Non-pigmented ciliary epithelial cell (primary cell): ENCODE results near the gene DHX58.
"Not testable (repeated sequence)": the region's sequence is repeated elsewhere in the genome, so short reads cannot be mapped to it uniquely, and the experiment has no call there.

Source experiments
- DNase-seq: peaks from one replicate; pipeline ENCODE4 v3.0.0-alpha.2; 2010; ENCODE audit warnings: low read depth

Gene DHX58

DNA sequence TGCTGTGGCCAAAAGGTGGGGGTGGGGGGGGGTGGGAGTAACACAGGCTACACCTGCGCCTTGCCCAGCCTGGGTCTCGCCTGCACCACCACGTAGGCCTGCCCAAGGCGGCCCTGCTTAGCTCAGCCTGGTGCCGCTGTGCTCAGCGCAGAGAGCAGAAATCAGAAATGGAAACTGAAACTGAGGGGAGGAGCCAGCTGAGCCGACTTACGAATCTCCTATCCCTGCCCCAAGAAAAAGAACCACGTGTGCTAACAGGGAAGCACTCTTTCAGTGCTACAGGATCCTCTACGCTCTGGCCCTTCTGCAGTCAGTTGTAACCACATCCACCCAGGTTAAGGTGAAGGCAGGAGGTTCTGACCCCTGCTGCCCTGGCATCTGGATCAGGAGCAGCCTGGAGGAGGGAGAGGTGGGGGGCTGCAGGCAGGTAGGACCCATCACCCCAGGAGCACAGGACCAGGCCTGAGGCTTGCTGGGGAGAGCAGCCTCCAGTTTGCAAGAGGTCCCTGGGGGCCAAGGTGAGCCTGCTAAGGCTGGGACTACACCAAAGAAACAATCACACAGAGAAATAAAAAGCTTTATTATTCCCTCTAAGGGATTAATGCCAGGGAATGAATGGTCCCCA, at the start of gene DHX58:
Gene DHX58 (minus strand): TSS at position 163 of the 625 bp plus-strand sequence. CDS start 822 bp downstream, outside the sequence.
- DNase-seq = peak; percentile 50

DNA sequence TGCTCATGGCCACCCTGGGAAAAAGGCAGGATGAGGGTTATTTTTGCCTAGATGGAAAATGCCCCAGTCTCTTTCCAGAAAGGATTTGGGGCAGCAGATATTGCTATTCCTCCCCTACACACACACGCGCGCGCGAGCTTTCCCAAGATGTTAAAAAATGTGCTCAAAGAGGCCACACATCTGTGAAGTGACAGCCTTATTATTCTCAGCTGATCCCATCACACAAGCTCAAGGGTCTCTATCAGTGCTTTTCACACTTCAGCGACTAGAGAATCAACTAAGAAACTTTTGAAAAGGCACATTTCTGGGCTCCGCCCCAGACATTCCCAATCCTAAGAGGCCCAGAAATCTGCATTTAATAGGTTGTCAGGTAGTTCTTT, 48.0 kb upstream of the DHX58 start:
- no peak for DNase-seq

DNA sequence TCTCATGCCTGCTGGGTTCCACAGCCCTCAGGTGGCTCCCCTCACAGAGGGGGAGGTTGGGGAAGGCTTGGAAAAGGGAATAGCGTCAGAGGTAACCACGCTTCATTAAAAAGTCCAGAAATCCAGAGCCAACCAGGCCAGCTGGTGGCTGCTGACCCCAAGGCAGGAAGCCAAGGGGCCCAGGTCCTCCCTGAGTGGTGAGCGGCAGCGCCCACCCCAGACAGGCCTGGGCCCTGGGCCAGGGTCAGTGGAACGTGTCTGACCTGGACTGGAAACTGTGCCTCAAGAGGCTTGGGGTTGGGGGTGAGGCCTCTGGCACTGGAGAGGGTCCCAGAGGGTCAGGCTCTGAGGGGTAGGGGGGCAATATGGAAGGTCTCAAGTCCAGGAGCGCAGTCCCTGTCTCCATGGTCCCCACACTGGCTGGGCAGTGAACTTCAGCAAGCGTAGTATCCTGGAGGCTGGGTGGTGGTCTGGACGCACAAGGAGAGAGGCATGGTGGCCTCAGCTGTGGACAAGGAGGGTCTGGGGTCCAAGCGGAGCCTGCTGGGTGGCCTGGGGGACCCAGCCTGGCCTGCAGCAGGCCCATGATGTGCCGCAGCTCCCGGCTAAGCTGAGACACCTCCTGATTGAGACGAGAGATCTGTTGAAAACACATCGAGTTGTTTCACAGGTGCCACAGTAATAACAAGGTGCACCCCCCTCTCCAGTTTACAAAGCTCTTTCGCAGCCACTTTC, 47.4 kb upstream of the DHX58 start:
- no peak for DNase-seq

DNA sequence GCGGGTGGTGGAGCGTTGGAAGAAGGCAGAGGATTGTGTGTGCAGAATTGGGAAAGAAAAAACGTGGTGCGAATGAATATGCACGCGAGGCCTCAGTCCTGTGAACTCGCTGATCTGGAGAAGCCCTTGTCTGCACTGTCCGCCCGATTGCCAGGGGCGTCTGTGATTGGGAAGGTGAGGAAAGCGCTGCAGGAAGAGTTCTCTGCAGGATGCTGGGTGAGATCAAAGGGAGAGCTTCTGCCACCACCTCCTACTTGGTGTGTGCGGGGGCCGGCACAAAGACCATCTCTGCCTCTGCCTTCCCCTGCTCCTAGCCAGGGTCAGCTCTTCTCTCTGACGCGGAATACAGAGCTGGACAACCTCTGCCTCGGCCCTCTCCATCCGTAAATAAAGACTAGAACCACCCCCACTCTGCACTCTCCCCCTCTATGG, 43.1 kb upstream of the DHX58 start:
- no peak for DNase-seq

DNA sequence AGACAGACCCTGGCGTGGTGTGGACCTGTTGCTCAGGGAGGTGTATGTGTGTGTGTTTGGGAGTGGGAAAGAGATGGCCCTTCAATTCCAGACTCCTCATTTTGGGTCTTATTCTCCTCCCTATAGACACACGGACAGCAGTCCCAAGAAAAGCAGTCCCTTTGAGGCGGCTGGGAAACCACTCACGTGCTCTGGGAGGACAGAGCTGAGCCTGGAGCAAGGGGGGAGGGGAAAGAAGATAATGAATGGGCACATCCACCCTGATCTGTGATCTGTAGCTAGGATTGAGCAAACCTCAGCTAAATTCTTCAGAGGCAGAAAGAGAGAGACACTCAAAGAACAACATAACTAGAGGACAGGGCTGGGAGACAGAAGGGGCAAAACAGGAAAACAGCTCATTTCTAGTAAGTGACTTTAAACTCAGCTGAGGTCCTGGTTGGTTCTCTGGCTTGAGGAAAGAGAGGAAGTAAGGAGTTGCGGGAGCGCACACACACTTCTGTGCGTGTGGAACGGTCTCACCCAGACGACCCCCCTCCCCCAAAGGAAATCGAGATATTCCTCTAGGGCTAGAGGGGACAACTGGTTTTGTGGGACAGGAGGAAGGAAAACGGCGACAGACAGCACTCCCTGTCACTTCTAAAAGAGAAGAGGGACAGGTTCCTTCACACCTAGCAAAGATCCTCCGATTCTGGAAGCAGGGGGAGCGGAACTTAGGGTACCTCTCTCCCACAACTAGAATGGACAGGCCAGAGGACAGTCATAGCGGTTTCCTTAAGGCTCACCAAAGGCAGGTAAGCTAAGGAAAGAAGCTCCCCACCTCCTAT, 41.6 kb upstream of the DHX58 start:
- no peak for DNase-seq

DNA sequence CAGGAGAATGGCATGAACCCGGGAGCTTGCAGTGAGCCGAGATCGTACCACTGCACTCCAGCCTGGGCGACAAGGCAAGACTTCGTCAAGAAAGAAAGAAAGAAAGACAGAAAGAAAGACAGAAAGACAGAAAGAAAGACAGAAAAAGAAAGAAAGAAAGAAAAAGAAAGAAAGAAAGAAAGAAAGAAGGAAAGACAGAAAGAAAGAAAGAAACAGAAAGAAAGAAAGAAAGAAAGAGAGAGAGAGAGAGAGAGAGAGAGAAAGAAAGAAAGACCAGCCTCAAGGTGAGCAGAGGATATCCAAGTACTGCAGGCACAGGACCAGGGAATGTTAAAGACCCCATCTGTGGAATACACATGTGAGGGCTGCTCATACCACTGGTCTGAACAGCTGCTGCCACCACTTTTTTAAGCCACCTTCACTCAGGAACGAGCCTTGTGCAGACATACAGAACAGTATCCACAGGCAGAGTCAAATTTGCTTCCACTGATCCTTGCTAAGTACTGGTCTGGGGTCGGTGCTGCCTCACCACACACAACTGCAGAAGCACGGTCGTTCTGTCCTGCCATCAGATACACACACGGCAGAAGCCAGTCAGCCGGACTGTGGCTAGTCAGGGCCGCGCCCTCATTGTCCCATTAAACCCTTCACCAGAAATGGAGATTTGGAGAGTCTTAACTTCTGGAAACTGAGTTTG, 34.5 kb upstream of the DHX58 start:
- DNase-seq = no peak

DNA sequence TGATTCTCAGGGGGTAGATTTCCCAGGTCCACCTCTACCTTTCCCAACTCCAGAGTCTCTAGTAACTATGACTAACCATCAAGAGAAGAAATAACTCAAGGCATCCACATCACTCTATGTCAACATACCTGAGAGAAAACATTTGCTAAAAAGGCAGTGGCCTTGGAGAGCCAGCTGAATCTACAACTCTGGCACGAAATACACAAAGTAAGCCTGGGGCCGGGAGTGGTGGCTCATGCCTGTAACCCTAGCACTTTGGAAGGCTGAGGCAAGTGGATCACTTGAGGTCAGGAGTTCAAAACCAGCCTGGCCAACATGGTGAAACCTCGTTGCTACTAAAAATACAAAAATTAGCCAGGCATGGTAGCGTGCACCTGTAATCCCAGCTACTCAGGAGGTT, 30.6 kb upstream of the DHX58 start:
- DNase-seq = not testable (repeated sequence)

DNA sequence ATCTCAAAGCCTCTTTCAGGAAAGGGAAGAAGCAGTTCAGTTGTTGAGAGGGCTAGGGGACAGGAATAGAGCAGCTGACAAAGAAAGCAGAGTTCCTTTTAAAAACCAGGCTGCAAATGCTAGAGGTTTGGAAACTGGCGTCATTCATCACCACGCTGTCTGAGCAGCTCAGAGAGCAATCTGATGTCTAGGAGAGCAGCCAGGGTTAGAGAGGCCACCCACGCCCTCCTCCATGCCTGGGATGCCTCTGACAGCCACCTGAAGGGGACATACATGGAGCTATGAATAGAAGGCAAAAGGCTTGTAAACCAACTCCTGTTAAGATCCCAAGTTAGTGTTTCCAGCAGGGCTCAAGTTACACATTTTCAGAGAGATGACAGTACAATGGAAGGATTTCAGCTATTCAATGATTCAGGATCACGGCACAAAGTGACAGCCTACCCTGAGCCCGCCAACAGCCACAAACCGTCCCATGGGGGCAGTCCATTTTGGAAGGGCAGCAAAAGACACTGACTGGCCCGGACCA, 29.9 kb upstream of the DHX58 start:
- DNase-seq = peak; percentile 55

DNA sequence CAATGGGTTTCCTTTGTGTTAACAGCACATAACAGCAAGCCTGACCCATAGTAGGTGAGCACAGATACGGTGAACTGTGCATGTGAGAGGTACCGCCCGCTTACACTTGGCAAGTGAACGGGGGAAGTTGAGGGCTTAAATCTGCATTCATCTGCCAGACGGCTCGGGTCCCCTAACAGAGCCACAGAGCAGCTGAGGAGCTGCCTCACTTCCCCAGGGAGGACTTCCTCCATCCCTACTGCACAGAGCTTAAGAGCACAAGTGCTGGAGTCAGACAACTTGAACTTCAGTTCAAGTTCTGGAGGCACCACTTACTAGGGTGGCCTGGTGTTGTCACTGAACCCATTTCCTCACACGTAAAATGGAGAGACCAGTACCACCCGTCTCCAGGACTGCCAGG, 28.9 kb upstream of the DHX58 start:
- no peak for DNase-seq

DNA sequence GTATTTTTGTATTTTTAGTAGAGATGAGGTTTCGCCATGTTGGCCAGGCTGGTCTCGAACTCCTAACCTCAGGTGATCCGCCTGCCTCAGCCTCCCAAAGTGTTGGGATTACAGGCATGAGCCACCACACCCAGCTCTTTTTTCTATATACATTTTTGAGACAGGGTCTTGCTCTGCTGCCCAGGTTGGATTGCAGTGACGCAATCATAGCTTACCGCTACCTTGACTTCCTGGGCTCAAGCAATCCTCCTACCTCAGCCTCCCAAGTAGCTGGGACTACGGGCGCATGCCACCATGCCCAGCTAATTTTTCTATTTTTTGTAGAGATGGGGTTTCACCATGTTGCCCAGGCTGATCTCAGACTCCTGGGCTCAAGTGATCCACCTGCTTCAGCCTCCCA, 28.2 kb upstream of the DHX58 start:
- not testable (repeated sequence) for DNase-seq

DNA sequence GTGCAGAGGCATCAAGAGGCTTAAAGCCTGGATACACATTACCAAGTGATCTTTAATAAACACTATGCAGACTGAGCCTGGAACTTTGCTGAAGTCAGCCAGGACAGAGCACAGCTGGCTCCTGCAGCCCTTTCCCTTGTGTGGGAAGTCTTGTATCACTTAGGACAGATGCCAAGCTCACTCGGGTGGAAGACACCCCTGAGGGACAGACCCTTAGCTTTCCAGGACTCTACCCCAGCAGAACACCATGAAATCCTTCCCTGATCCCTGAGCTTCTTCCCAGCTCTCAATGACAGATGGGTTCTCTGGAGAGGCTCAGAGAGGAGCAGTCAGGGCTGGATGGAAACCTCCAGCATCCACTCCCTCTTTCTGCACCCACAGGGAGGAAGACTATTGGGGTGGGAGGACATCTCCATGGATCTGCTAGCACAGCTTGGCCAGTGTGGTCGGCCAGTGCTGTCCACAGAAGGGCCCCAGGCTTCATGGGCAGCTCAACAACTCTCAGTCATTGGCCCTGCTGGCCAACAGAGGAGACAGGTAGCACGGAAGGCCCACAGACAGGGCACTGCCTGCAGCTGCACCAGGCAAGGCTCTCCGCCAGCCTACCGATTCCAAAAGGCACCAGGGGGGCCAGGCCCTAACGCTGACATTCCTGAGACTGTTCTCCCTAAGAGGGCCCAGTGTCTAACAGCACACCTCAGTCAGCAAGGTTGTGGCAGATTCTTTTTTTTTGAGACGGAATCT, 26.4 kb upstream of the DHX58 start:
- no peak for DNase-seq

DNA sequence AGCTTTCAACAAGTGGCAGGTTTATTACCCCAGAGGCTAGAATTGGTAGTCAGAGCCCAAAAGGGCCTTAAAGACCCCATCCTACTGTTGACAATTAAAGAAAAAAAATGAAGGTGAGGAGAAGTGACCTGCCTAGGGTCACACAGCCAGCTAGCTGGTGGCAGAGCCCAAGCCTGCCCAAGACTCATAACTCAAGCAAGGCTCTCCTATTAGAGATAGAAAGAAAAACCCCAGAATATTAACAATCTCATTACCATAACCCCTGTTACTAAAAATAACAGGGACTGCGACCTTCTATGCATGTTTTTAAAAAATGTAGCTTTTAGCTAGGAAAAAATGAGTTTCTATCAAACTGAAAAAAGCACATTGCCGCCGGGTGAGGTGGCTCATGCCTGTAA, 24.1 kb upstream of the DHX58 start:
- DNase-seq = no peak

DNA sequence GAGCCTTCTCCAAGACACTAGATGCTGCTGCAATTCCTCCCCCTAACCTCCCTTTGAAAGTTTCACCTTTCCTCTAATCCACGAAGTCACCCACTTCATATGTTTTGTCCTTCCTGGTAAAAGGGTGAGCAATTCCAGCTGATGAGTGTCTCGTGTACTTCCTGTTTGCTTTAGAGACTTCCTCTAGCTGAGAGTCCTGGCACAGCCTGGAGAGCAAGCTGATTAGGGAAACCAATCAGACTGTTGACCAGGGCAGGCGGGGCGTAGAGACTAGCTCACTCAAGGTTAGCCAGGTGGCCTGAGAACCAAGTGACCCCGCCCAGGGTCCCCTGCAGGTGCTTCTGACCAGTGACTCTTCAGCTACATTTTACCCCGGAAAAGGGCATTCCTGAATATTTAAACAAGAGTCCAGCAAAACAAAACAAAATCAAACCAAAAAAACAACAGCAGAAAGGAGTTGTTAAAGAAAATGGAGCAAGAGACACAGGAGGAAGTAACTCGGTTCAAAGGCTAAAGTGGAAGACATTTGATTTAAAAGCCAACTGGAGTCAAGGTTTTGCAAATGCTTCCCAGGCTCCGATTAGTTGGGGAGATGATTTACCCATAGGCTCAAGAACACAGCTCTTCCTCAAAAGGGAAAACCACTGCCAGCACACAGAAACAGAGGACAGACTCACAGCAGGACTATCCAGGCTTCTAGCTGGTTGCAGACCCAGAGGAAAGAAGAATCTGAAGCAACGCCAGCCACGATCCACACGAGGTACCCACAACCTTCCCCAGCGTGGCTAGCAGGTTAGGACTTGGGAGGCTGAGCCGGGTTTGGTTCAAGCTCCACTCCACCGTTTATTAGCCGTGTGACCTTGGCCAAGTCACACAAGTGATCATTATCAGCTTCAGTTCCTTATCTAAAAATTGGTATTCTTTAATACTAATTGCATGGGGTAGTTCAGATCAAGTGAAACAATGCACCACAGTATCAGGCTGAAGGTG, 23.4 kb upstream of the DHX58 start:
- DNase-seq = no peak

DNA sequence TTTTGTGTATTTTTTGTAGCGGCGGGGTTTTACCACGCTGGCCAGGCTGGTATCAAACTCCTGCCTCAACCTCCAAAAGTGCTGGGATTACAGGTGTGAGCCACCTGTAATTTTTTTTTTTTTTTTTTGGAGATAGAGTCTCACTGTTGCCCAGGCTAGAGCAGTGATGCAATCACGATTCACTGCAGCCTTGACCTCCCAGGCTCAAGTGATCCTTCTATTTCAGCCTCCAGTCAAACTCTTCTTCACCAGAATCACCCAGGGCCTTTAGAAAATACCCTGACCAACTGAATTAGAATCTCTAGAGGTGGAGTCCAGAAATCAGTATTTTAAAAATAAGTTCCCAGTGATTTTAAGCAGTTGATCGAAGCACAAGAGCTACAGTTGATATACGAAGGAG, 22.6 kb upstream of the DHX58 start:
- no peak for DNase-seq

DNA sequence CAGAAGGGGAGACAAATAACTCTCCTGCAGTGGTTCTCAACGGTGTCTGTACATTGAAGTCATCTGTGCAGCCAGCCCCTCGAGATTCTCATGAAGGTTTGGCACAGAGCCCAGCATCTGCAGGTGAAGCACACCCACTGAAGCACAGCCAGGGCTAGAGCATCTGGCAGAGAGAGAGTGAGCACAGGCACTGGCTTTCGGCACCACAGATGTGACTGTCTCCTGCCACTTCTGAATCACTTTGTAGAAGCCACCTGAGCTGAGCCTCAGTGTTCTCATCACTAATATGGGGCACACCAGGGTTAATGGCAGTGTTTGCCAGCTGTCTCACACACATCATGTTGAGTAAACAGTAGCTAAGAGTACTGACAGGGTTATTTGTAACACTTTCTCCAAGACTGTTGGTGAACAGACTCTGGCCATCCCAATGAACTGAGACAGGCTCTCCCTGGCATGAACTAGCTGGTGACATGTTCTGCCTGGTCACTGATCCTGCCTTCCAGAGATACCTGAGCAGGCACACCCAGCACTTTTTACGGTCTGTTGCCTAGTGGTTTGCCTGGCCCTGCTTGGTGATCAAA, 21.0 kb upstream of the DHX58 start:
- DNase-seq = no peak

DNA sequence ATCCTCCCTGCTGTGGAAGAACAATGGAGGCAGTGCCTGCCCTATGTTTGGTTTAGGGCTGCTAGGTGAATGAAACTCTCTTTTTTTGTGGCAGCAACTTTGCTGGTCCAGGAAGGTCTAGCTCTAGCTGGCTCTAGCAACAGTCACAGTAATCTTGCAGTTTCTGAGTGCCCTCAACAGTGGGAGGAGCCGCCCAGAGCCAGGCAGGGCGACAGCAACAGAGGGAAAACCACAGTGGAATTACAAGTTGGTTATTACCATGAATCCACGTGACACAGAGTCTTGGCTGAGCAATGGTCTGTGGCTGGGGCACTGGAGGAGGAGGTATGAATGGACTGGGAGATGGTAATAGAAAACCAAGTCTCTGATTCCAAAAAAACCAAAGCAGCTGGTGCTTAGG, 20.4 kb upstream of the DHX58 start:
- no peak for DNase-seq

DNA sequence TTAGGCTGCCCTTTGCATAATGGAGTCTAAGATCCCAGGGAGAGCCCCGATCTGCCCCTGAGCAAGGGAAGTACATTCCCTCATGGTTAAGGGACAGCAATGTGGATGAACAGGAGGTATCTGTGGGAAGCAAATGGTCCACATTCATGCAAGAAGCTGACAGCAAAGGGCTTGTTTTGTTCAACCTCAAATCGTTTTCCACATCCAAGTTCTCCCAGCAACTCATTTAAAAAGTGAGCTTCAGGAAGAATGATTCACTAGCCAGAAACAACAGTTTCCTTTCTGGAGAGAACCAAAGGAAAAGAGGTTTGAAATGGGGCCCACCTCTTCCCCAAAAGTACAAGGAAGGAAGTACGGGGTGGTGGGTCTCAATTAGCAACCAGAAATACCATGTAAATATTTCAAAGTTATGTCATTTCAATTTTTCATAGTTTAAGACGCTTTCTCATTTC, 19.5 kb upstream of the DHX58 start:
- DNase-seq = no peak

DNA sequence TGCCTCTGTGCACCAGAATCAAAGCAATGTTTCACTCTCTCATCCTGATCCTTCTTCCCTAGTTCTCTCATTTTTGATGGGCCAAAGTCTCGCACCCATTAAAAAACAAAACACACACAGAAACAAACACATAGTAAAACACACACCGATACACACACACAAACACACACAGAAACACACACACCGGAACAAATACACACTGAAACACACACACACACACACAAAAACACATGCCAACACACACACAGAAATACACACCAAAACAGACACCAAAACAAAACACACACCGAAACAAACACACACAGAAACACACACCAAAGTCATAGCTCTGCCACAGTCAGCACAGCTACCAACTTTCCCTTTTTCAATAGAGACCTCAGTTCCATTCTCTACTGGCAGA, 18.7 kb upstream of the DHX58 start:
- no peak for DNase-seq

DNA sequence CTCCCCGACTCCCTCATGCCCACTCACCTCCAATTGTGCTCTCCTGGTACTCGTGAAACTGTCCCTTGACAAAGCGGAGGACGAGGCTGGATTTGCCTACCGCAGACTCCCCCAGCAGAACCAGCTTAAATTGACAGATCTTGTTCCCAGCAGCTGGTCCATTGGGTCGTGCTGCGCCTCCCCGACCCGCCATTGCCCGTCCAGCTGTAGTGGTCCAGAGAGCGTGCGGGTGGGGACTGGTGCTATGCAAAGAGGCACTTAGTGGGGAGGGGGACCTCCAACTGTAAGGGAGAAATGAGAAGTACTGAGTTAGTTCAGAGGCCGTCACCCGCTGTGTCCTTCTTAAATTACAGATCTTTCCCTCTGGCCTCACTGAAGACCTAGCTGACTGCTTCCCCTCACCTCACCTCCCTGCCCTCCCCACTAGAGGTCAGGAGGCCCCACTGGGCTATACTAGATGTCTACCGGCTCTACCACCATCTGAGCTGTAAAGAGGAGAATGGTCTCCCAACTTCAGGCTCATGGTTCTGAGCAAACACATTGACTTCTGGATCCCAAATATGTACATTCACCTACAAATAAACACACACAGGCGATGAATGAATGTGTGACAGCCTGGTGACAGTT, 17.9 kb upstream of the DHX58 start:
- no peak for DNase-seq
